Natural killer cell (primary cell): ENCODE results near the gene CDH2. TPM values are rescaled to one million over a fixed set of nuclear protein-coding genes. Genes with fewer than 3 reads are reported as not detected.

ENCODE experiments used
- ATAC-seq, 3 donors: fragments of 150-1000 bp in 2 of 3; fragments of 200-7000 bp in 1 of 3; cut with Tn5 transposase; 1 replicate in 1 of 3; 2 replicates in 2 of 3; pipeline ENCODE4 v1.10.0; 2021; ENCODE audit warnings: mild to moderate bottlenecking in 2 of 3, moderate library complexity in 2 of 3
- DNase-seq, 2 donors: peaks; one replicate each; pipeline versions ENCODE4 v3.0.0 to v3.0.0-alpha.2; 2013 to 2021; ENCODE audit warnings: mixed read lengths in 1 of 2
- H3K27ac ChIP-seq: one replicate; pipeline ENCODE4 v1.5.1; 2013; ENCODE audit warnings: mild to moderate bottlenecking, low read length
- H3K27me3 ChIP-seq: one replicate; pipeline ENCODE4 v1.6.1; 2013; ENCODE audit warnings: low read length; ENCODE audit not compliant: control insufficient read depth, insufficient read depth
- H3K36me3 ChIP-seq: one replicate; pipeline ENCODE4 v1.6.1; 2013; ENCODE audit warnings: low read length; ENCODE audit not compliant: control insufficient read depth, insufficient read depth
- H3K4me1 ChIP-seq: one replicate; pipeline ENCODE4 v1.6.1; 2013; ENCODE audit warnings: low read length; ENCODE audit not compliant: control insufficient read depth, insufficient read depth
- H3K4me3 ChIP-seq: one replicate; pipeline ENCODE4 v1.5.1; 2013; ENCODE audit warnings: low read length
- H3K9me3 ChIP-seq: one replicate; pipeline ENCODE4 v1.6.1; 2013; ENCODE audit warnings: low read length; ENCODE audit not compliant: control insufficient read depth, insufficient read depth
- H3K27ac Mint-ChIP-seq, 2 donors: one replicate each; pipeline ENCODE4 v1.8.0; 2022; ENCODE audit warnings: mild to moderate bottlenecking in 2 of 2, mixed read lengths in 2 of 2, moderate library complexity in 1 of 2
- H3K27me3 Mint-ChIP-seq, 2 donors: one replicate each; pipeline ENCODE4 v1.8.0; 2022; ENCODE audit warnings: low read depth in 2 of 2, mixed read lengths in 2 of 2
- H3K36me3 Mint-ChIP-seq: one replicate; pipeline ENCODE4 v1.8.0; 2022; ENCODE audit warnings: mixed read lengths
- H3K4me1 Mint-ChIP-seq, 2 donors: one replicate each; pipeline ENCODE4 v1.8.0; 2022; ENCODE audit warnings: mixed read lengths in 2 of 2
- H3K4me3 Mint-ChIP-seq: one replicate; pipeline ENCODE4 v1.8.0; 2022; ENCODE audit warnings: mild to moderate bottlenecking, moderate library complexity, mixed read lengths
- H3K9me3 Mint-ChIP-seq, 2 donors: one replicate each; pipeline ENCODE4 v1.8.0; 2022; ENCODE audit warnings: mixed read lengths in 2 of 2
- WGBS: methylation state at CpG from one replicate; pipeline ENCODE4 v1.1.7; 2013; ENCODE audit warnings: missing lambda C conversion rate; ENCODE audit not compliant: insufficient coverage; 5-methylcytosine and 5-hydroxymethylcytosine counted together
- intact Hi-C: fragments of 100-400 bp; cut with micrococcal nuclease; formaldehyde crosslinking; loops from one replicate; pipeline ENCODE4 v1.14.2; 2022
- total RNA-seq, 4 donors: library from RNA; stranded (reverse); fragments of 120-200 nt in 1 of 4; gene quantifications; one replicate each; pipeline versions ENCODE4 v1.2.3 to v1.2.4, GENCODE V29; 2013 to 2022
- TF ChIP-seq, protein P1 (sequence below): fragments of 200-600 bp; IDR thresholded peaks from one replicate; pipeline ENCODE4 v1.8.0; 2022; ENCODE audit warnings: antibody characterized with exemption

CDH2 gene
- total RNA-seq, 3 donors from 2014 or later (not counting 1 experiment from before 2014, with no cell fraction given) = 0.09 to 0.35 (median 0.26) TPM

- intact Hi-C loops = no loop called here
These were observed 88.5 kb downstream of the CDH2 start for GRCh38 chr18:28088477-28088876.

DNA sequence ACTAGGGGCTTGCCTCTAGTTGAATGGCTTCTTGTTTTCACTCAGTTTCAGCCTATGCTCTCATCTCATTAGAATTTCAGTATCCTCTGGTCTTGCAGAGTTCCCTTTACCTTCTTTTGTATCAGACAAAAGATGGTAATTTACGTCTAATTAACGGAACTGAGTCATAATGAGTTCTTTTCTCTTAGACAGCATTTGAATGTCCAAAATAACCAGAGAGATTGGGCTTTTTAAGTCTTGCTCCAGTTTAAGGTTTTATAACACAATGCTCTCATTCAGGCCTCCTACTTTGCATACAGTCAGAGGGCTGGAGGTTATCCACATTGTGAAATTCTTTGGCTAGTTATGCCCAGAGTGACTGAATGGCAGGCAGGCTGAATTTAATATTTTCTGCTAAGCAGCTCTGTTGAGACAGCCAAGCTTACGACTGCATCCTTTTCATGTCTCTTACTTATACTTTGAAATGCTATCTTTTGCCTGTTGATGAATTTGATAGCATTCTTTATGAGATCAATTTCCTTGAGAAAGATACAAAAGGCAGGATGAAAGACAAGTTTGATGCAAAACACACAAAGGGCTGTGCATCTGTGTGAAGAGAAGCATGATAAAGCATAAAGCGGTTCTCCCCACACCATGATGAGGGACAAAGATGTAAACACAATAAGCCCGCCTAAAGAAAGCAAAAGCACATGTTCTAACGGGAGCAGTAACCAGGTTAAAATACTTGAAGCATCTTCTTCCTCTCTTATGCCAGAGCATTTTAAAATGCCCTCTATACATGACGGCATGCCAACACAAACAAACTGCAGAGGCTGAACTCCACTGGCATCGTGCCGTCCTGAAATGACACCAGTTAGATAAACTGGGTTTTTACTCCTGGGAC lies 90.0 kb downstream of the CDH2 start:
- no peaks in the 10 kb centered on the region for H3K27me3 Mint-ChIP-seq
- peaks cover 8 to 9% of the 10 kb centered on the region in 2 donors for H3K9me3 Mint-ChIP-seq
- ATAC-seq (no peak), DNase-seq (no peak)
- no peak overlapping the region for H3K27ac Mint-ChIP-seq
- no peaks in the 10 kb centered on the region for H3K36me3 Mint-ChIP-seq
- 97% methylated on average over 9 of the region's 9 CpGs for WGBS
- Histone ChIP-seq H3K36me3 (no peaks in the 10 kb centered on the region), H3K4me3 (no peak overlapping the region), H3K27ac (no peak overlapping the region), H3K4me1 (no peaks in the 10 kb centered on the region), H3K9me3 (no peaks in the 10 kb centered on the region), H3K27me3 (no peaks in the 10 kb centered on the region)
- TF ChIP-seq, protein P1, sequence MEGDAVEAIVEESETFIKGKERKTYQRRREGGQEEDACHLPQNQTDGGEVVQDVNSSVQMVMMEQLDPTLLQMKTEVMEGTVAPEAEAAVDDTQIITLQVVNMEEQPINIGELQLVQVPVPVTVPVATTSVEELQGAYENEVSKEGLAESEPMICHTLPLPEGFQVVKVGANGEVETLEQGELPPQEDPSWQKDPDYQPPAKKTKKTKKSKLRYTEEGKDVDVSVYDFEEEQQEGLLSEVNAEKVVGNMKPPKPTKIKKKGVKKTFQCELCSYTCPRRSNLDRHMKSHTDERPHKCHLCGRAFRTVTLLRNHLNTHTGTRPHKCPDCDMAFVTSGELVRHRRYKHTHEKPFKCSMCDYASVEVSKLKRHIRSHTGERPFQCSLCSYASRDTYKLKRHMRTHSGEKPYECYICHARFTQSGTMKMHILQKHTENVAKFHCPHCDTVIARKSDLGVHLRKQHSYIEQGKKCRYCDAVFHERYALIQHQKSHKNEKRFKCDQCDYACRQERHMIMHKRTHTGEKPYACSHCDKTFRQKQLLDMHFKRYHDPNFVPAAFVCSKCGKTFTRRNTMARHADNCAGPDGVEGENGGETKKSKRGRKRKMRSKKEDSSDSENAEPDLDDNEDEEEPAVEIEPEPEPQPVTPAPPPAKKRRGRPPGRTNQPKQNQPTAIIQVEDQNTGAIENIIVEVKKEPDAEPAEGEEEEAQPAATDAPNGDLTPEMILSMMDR = no peak
- intact Hi-C loops = no loop called here
- no peak overlapping the region for H3K4me3 Mint-ChIP-seq
- no peaks in the 10 kb centered on the region for H3K4me1 Mint-ChIP-seq

More at GRCh38 chr18:28088477-28088876, 88.5 kb downstream of the CDH2 start:
- no peaks in the 10 kb centered on the region for H3K27me3 Mint-ChIP-seq
- peaks cover 9 to 10% of the 10 kb centered on the region in 2 donors for H3K9me3 Mint-ChIP-seq
- Histone ChIP-seq H3K4me1 (no peaks in the 10 kb centered on the region), H3K27me3 (no peaks in the 10 kb centered on the region), H3K4me3 (no peak overlapping the region), H3K36me3 (no peaks in the 10 kb centered on the region), H3K27ac (no peak overlapping the region), H3K9me3 (no peaks in the 10 kb centered on the region)
- 75% methylated on average over 2 of the region's 3 CpGs for WGBS
- TF ChIP-seq, protein P1 = no peak
- H3K4me1 Mint-ChIP-seq = no peaks in the 10 kb centered on the region
- ATAC-seq = no peak
- no peak overlapping the region for H3K4me3 Mint-ChIP-seq
- H3K36me3 Mint-ChIP-seq = no peaks in the 10 kb centered on the region
- H3K27ac Mint-ChIP-seq = no peak overlapping the region
- no peak for DNase-seq

- H3K27ac ChIP-seq = no peak overlapping the region
- intact Hi-C loops = no loop called here
- H3K4me3 ChIP-seq = no peak overlapping the region
- no peak for DNase-seq
- TF ChIP-seq, protein P1 = no peak
- 94% methylated on average over 2 of the region's 2 CpGs for WGBS
- H3K27me3 ChIP-seq = no peaks in the 10 kb centered on the region
- Mint-ChIP-seq H3K27me3 (no peaks in the 10 kb centered on the region), H3K9me3 (peaks cover 7% of the 10 kb centered on the region in 2 donors), H3K4me3 (no peak overlapping the region), H3K27ac (no peak overlapping the region), H3K36me3 (no peaks in the 10 kb centered on the region), H3K4me1 (no peaks in the 10 kb centered on the region)
- no peaks in the 10 kb centered on the region for H3K36me3 ChIP-seq
- no peaks in the 10 kb centered on the region for H3K4me1 ChIP-seq
- H3K9me3 ChIP-seq = no peaks in the 10 kb centered on the region
- ATAC-seq = no peak
These were observed 95.4 kb downstream of the CDH2 start for GRCh38 chr18:28081516-28081915.
